ENCODE data around the gene CADM2. TPM values are rescaled to one million over a fixed set of nuclear protein-coding genes. Genes with fewer than 3 reads are reported as not detected.

CADM2 gene
- total RNA-seq, 1 experiment from 2014 or later: 0.64 TPM

GRCh38 chr3:85316252-85316651, 357.5 kb downstream of the CADM2 start:
- in situ Hi-C loops (cut with HindIII; ENCODE audit: low pct_unique_long_range_greater_than_20kb, low sequenced_read_pairs): no loop called here
- POLR2A ChIA-PET: no interaction called here
- BruUV-seq (replicated peaks): no TSS peak
- Histone ChIP-seq H3K9me3 (ENCODE audit: control insufficient read depth, insufficient read depth, low read depth, low read length) (no peaks in the 10 kb centered on the region), H3K4me3 (ENCODE audit: low read depth in 2 of 2, low read length in 2 of 2) (no peak overlapping the region), H3K4me1 (ENCODE audit: control insufficient read depth, insufficient read depth, low read length) (no peaks in the 10 kb centered on the region), H3K27ac (ENCODE audit: low read length) (no peak overlapping the region), H3K27me3 (ENCODE audit: control insufficient read depth, insufficient read depth, low read length) (no peaks in the 10 kb centered on the region), H3K36me3 (ENCODE audit: control insufficient read depth, insufficient read depth, low read length) (no peaks in the 10 kb centered on the region)
- CTCF ChIA-PET: interaction anchor here (0.6 kb wide), 1 partner anchor 238 kb away, joined by 3 read pairs; no protein-coding TSS in a partner anchor
- ATAC-seq: no peak
- no peak for DNase-seq (ENCODE audit: low read depth, low spot score)
- intact Hi-C loops (cut with micrococcal nuclease; ENCODE audit: unreplicated experiment): no loop called here
- TF ChIP-seq, protein P1, sequence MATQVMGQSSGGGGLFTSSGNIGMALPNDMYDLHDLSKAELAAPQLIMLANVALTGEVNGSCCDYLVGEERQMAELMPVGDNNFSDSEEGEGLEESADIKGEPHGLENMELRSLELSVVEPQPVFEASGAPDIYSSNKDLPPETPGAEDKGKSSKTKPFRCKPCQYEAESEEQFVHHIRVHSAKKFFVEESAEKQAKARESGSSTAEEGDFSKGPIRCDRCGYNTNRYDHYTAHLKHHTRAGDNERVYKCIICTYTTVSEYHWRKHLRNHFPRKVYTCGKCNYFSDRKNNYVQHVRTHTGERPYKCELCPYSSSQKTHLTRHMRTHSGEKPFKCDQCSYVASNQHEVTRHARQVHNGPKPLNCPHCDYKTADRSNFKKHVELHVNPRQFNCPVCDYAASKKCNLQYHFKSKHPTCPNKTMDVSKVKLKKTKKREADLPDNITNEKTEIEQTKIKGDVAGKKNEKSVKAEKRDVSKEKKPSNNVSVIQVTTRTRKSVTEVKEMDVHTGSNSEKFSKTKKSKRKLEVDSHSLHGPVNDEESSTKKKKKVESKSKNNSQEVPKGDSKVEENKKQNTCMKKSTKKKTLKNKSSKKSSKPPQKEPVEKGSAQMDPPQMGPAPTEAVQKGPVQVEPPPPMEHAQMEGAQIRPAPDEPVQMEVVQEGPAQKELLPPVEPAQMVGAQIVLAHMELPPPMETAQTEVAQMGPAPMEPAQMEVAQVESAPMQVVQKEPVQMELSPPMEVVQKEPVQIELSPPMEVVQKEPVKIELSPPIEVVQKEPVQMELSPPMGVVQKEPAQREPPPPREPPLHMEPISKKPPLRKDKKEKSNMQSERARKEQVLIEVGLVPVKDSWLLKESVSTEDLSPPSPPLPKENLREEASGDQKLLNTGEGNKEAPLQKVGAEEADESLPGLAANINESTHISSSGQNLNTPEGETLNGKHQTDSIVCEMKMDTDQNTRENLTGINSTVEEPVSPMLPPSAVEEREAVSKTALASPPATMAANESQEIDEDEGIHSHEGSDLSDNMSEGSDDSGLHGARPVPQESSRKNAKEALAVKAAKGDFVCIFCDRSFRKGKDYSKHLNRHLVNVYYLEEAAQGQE (IDR thresholded peaks at IDR 0.05; ENCODE audit: insufficient read depth in 1 of 2, low read depth in 2 of 2, low read length in 1 of 2): no peak
- TF ChIP-seq SIN3A (IDR thresholded peaks at IDR 0.05; ENCODE audit: borderline replicate concordance, insufficient read depth, low read depth, low read length) (no peak), TCF7L2 (IDR thresholded peaks at IDR 0.05; ENCODE audit: low read depth, low read length) (no peak), POLR2AphosphoS5 (IDR thresholded peaks at IDR 0.05; ENCODE audit: low read depth, low read length) (no peak)
- TF ChIP-seq, protein P2, sequence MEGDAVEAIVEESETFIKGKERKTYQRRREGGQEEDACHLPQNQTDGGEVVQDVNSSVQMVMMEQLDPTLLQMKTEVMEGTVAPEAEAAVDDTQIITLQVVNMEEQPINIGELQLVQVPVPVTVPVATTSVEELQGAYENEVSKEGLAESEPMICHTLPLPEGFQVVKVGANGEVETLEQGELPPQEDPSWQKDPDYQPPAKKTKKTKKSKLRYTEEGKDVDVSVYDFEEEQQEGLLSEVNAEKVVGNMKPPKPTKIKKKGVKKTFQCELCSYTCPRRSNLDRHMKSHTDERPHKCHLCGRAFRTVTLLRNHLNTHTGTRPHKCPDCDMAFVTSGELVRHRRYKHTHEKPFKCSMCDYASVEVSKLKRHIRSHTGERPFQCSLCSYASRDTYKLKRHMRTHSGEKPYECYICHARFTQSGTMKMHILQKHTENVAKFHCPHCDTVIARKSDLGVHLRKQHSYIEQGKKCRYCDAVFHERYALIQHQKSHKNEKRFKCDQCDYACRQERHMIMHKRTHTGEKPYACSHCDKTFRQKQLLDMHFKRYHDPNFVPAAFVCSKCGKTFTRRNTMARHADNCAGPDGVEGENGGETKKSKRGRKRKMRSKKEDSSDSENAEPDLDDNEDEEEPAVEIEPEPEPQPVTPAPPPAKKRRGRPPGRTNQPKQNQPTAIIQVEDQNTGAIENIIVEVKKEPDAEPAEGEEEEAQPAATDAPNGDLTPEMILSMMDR (IDR thresholded peaks at IDR 0.05): no peak

- TF ChIP-seq, protein P1 (IDR thresholded peaks at IDR 0.05; ENCODE audit: insufficient read depth in 1 of 2, low read depth in 2 of 2, low read length in 1 of 2): no peak
- in situ Hi-C loops (cut with HindIII; ENCODE audit: low pct_unique_long_range_greater_than_20kb, low sequenced_read_pairs): no loop called here
- Histone ChIP-seq H3K36me3 (ENCODE audit: control insufficient read depth, insufficient read depth, low read length) (no peaks in the 10 kb centered on the region), H3K4me3 (ENCODE audit: low read depth in 2 of 2, low read length in 2 of 2) (no peak overlapping the region), H3K9me3 (ENCODE audit: control insufficient read depth, insufficient read depth, low read depth, low read length) (no peaks in the 10 kb centered on the region), H3K27me3 (ENCODE audit: control insufficient read depth, insufficient read depth, low read length) (no peaks in the 10 kb centered on the region), H3K4me1 (ENCODE audit: control insufficient read depth, insufficient read depth, low read length) (no peaks in the 10 kb centered on the region), H3K27ac (ENCODE audit: low read length) (no peak overlapping the region)
- DNase-seq (ENCODE audit: low read depth, low spot score) (no peak), ATAC-seq (no peak)
- ChIA-PET CTCF (no interaction called here), POLR2A (no interaction called here)
- intact Hi-C loops (cut with micrococcal nuclease; ENCODE audit: unreplicated experiment): no loop called here
- no TSS peak for BruUV-seq (replicated peaks)
These were observed 363.1 kb downstream of the CADM2 start for GRCh38 chr3:85321892-85322291.
